Transverse colon (tissue), 4 donors: ENCODE results near the gene C15orf40. TPM values are rescaled to one million over a fixed set of nuclear protein-coding genes. Genes with fewer than 3 reads are reported as not detected.

Experiments used
- DNase-seq: peaks from one replicate; pipeline ENCODE4 v3.0.0-alpha.2; 2019
- H3K27ac ChIP-seq, 4 donors: fragments of 200-600 bp; sonication (generic); 2 replicates each; pipeline ENCODE4 v1.5.1; 2016 to 2018; ENCODE audit warnings: inconsistent platforms in 4 of 4
- H3K27me3 ChIP-seq: fragments of 200-600 bp; sonication (generic); 2 replicates; pipeline ENCODE4 v1.5.1; 2017; ENCODE audit warnings: inconsistent platforms
- H3K36me3 ChIP-seq, 4 donors: fragments of 200-600 bp; sonication (generic); 2 replicates each; pipeline ENCODE4 v1.5.1; 2017 to 2019; ENCODE audit warnings: inconsistent platforms in 4 of 4
- H3K4me1 ChIP-seq, 4 donors: fragments of 200-600 bp; sonication (generic); 2 replicates each; pipeline ENCODE4 v1.5.1; 2017 to 2020; ENCODE audit warnings: inconsistent platforms in 4 of 4
- H3K4me3 ChIP-seq, 4 donors: fragments of 200-600 bp; sonication (generic); 1 replicate in 1 of 4; 2 replicates in 3 of 4; pipeline versions ENCODE4 v1.5.1 to v1.6.1; 2017 to 2019; ENCODE audit warnings: inconsistent platforms in 4 of 4
- H3K9me3 ChIP-seq, 2 donors: fragments of 200-600 bp; sonication (generic); 2 replicates each; pipeline ENCODE4 v1.5.1; 2017 to 2019; ENCODE audit warnings: inconsistent platforms in 2 of 2
- EP300 ChIP-seq: sonication (generic); formaldehyde crosslinking; IDR thresholded peaks from one replicate; pipeline ENCODE4 v1.6.1; 2017; ENCODE audit warnings: antibody characterized with exemption, low read depth
- POLR2A ChIP-seq: fragments of 450-650 bp; IDR thresholded peaks from one replicate; pipeline ENCODE4 v1.6.1; 2016; ENCODE audit warnings: antibody characterized with exemption, mild to moderate bottlenecking, moderate library complexity
- POLR2AphosphoS5 ChIP-seq, 3 donors: sonication (generic); formaldehyde crosslinking; IDR thresholded peaks; one replicate each; pipeline ENCODE4 v1.6.1; 2016; ENCODE audit warnings: antibody characterized with exemption in 3 of 3
- WGBS, 2 donors: methylation state at CpG; one replicate each; pipeline ENCODE4 v1.1.5; 2018; ENCODE audit warnings: low coverage in 1 of 2; 5-methylcytosine and 5-hydroxymethylcytosine counted together
- in situ Hi-C, 4 donors: fragments of 200-750 bp; cut with MboI; loops; one replicate each; pipeline versions ENCODE4 v1.15.0 to v1.15.1; 2017; ENCODE audit warnings: low sequenced_read_pairs in 3 of 4, low pct_ligation_motif_present in 1 of 4, low pct_unique_long_range_greater_than_20kb in 1 of 4
- intact Hi-C: fragments of 100-400 bp; cut with DNase I; formaldehyde crosslinking; loops from one replicate; pipeline ENCODE4 v1.15.1; 2023; ENCODE audit warnings: low total_unique reads
- total RNA-seq, 4 donors: library from RNA; depleted of rRNA; stranded (reverse); fragments of >200 nt; gene quantifications; one replicate each; pipeline ENCODE4 v1.1.0, GENCODE V29; 2016
- TF ChIP-seq, protein P1 (sequence below), 5 experiments: fragments of 200-600 bp in 3 of 5; fragments of 450-650 bp in 2 of 5; sonication (generic) in 3 of 5; IDR thresholded peaks; 1 replicate in 2 of 5; 2 replicates in 3 of 5; pipeline ENCODE4 v1.5.1; 2016 to 2017; ENCODE audit warnings: antibody characterized with exemption in 5 of 5, inconsistent platforms in 3 of 5, mild to moderate bottlenecking in 2 of 5, moderate library complexity in 1 of 5

C15orf40 gene
- total RNA-seq, 4 donors from 2014 or later: 10.6 to 42.8 (median 18.9) TPM

DNA sequence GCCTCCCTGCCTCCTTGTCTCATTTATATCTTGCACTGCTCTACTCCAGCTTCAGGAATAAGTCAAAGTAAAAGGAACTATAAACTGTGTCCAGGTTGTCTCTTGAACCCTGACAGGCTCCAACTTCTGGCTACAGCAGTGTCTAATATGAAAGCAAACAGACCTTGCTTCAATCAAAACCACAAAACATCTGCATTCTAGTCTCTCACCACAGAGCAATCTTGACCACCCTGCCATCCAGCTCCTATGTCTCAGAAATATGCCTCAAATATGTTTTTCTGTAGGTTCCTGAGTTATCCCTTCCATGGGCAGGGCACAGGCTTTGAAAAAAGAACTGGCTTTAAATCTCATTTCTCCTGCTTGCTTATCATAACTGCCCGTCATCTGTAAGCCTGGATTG lies 38.4 kb downstream of the C15orf40 start:
- TF ChIP-seq POLR2A: no peak
- TF ChIP-seq, protein P1, sequence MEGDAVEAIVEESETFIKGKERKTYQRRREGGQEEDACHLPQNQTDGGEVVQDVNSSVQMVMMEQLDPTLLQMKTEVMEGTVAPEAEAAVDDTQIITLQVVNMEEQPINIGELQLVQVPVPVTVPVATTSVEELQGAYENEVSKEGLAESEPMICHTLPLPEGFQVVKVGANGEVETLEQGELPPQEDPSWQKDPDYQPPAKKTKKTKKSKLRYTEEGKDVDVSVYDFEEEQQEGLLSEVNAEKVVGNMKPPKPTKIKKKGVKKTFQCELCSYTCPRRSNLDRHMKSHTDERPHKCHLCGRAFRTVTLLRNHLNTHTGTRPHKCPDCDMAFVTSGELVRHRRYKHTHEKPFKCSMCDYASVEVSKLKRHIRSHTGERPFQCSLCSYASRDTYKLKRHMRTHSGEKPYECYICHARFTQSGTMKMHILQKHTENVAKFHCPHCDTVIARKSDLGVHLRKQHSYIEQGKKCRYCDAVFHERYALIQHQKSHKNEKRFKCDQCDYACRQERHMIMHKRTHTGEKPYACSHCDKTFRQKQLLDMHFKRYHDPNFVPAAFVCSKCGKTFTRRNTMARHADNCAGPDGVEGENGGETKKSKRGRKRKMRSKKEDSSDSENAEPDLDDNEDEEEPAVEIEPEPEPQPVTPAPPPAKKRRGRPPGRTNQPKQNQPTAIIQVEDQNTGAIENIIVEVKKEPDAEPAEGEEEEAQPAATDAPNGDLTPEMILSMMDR (IDR thresholded peaks at IDR 0.05): no peak
- TF ChIP-seq EP300: no peak
- no peak for TF ChIP-seq POLR2AphosphoS5 (IDR thresholded peaks at IDR 0.05)
- no peak overlapping the region for H3K4me3 ChIP-seq
- in situ Hi-C loops (loop anchor here in 1 of 4 donors (25.0 kb wide), 1 partner anchor 111 kb away; no protein-coding TSS in a partner anchor), intact Hi-C loops (no loop called here)
- H3K27ac ChIP-seq: no peak overlapping the region
- H3K27me3 ChIP-seq: no peaks in the 10 kb centered on the region
- no peaks in the 10 kb centered on the region for H3K36me3 ChIP-seq
- 78 to 90% methylated on average over 1 of the region's 1 CpG for WGBS, 2 donors
- DNase-seq: no peak
- no peaks in the 10 kb centered on the region for H3K4me1 ChIP-seq
- H3K9me3 ChIP-seq: no peaks in the 10 kb centered on the region

DNA sequence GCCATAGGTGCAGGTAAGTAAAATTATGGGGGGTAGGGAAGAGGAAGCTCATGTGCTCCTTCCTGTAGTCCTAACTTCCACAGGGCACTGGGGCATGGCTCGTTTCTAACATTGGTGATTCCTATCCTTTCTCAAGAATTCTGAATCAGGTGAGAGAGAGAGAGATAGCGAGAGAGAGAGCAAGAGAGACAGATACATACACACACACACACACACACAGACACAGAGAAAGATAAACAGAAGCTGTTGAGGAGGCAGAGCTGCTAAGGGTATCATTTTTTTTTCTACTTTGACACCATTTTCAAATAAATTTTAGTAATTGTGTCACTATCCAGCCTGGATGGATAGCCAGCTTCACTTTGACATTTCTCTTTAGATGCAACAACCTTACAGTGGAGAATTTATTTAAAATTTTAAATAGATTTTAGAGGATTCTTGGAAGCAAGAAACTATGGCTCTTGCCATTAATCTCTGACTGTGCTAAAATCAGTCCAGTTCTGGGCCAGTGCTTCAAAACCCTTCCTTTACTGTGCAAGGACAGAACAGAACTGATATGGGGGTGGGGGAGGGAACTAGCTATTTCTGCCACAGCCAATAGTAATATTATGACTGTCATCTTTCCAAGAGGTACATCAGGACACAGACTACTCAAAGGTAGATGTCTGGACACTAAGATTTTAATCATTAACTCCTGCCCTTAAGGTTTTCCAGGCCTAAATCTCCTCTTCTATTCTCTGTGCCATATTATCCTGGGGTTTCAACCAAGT lies 40.0 kb downstream of the C15orf40 start:
- 79% methylated on average over 2 of the region's 2 CpGs; no CpG with 5 or more reads in 1 of the 2 donors for WGBS, 2 donors
- TF ChIP-seq POLR2AphosphoS5 (IDR thresholded peaks at IDR 0.05): no peak
- no peak for TF ChIP-seq POLR2A
- no peak for TF ChIP-seq EP300
- TF ChIP-seq, protein P1 (IDR thresholded peaks at IDR 0.05): no peak
- H3K4me3 ChIP-seq: no peak overlapping the region
- no peaks in the 10 kb centered on the region for H3K36me3 ChIP-seq
- intact Hi-C loops: no loop called here
- no peak for DNase-seq
- H3K9me3 ChIP-seq: no peaks in the 10 kb centered on the region
- H3K27ac ChIP-seq: no peak overlapping the region
- no peaks in the 10 kb centered on the region for H3K4me1 ChIP-seq
- H3K27me3 ChIP-seq: no peaks in the 10 kb centered on the region
- in situ Hi-C loops: loop anchor here in 1 of 4 donors (25.0 kb wide), 1 partner anchor 109 kb away; no protein-coding TSS in a partner anchor

DNA sequence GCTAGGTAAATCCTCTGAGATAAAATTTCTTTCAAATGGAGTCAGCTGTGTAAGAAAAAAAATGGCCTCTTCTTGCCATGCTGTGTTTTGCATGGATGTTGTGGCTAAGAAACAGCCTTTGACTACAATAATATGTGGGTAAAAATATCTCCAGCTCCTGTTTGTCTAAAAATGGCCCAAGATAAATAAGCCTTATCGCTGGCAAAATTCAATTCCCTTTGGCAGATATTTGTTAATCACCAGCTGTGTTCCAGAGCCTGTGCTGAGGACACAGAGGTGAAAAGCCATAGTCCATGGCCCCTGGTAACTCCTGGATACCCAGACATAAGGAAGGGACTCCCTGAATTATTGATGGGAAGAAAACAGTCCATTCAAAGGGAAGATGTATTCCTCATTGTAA lies 40.7 kb downstream of the C15orf40 start:
- intact Hi-C loops: no loop called here
- DNase-seq: no peak
- no peaks in the 10 kb centered on the region for H3K9me3 ChIP-seq
- in situ Hi-C loops: loop anchor here in 1 of 4 donors (25.0 kb wide), 1 partner anchor 108 kb away; no protein-coding TSS in a partner anchor
- H3K4me3 ChIP-seq: no peak overlapping the region
- no peak overlapping the region for H3K27ac ChIP-seq
- no peaks in the 10 kb centered on the region for H3K27me3 ChIP-seq
- WGBS, 2 donors: 78 to 84% methylated on average over 1 of the region's 1 CpG
- H3K4me1 ChIP-seq: no peaks in the 10 kb centered on the region
- no peaks in the 10 kb centered on the region for H3K36me3 ChIP-seq
- TF ChIP-seq POLR2AphosphoS5 (IDR thresholded peaks at IDR 0.05) (no peak), EP300 (no peak), POLR2A (no peak)
- TF ChIP-seq, protein P1 (IDR thresholded peaks at IDR 0.05): no peak

DNA sequence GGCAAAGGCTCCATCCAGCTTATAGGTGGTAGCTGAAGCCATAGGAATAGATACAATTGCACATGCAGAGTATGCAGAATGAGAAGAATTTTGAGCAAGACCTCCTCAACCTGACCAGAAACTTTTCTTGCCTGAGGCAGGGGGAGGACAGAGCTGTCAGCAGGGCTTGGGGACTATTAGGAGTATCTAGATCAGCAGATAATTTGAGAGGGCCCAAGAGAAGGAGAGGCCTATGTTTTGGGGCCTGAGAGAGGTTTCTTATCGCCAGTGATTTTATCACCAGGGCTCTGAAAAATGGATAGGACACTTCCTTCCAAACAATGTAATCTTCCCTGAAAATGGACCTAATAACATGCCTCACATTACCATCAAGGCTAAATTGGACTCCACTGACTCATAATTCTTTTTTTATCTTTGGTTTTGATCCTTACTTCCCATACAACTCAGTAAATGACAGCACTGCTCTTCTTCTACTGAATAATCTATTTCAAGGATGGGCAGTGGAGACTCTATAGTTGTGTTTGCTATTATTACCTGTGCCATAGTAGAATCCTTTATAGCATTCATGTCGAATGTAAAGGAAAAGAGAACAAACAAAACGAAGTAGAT lies 41.3 kb downstream of the C15orf40 start:
- TF ChIP-seq, protein P1 (IDR thresholded peaks at IDR 0.05): no peak
- TF ChIP-seq POLR2AphosphoS5 (IDR thresholded peaks at IDR 0.05) (no peak), POLR2A (no peak), EP300 (no peak)

More for the DNA sequence above, 41.3 kb downstream of the C15orf40 start:
- H3K36me3 ChIP-seq: no peaks in the 10 kb centered on the region
- 73 to 74% methylated on average over 3 of the region's 3 CpGs for WGBS, 2 donors
- H3K27me3 ChIP-seq: no peaks in the 10 kb centered on the region
- H3K4me3 ChIP-seq: no peak overlapping the region
- intact Hi-C loops (no loop called here), in situ Hi-C loops (loop anchor here in 1 of 4 donors (25.0 kb wide), 1 partner anchor 108 kb away; no protein-coding TSS in a partner anchor)
- no peak for DNase-seq
- H3K9me3 ChIP-seq: no peaks in the 10 kb centered on the region
- H3K27ac ChIP-seq: no peak overlapping the region
- no peaks in the 10 kb centered on the region for H3K4me1 ChIP-seq
